Lung (tissue), 12 donors: ENCODE measurements around the gene DPEP2. TPM values are rescaled to one million over a fixed set of nuclear protein-coding genes. Genes with fewer than 3 reads are reported as not detected.
A peak's percentile ranks its signal among the peaks of the same experiment; 100 is the strongest.
"Not testable (repeated sequence)": the region's sequence is repeated elsewhere in the genome, so short reads cannot be mapped to it uniquely, and the experiment has no call there.

Experiments used
- ATAC-seq: fragments of 200-7000 bp; cut with Tn5 transposase; one replicate; pipeline ENCODE4 v1.9.1; 2020; ENCODE audit warnings: moderate number of reproducible peaks; ENCODE audit not compliant: insufficient read depth, low FRiP score
- DNase-seq, 3 donors: peaks; one replicate each; pipeline ENCODE4 v3.0.0-alpha.2; 2013 to 2017
- H3K27ac ChIP-seq, 2 donors: one replicate each; pipeline ENCODE4 v1.5.1; 2013; ENCODE audit warnings: mild to moderate bottlenecking in 2 of 2, moderate library complexity in 2 of 2, control low read depth in 1 of 2, inconsistent platforms in 1 of 2, low read depth in 1 of 2, low read length in 1 of 2
- H3K27me3 ChIP-seq, 3 donors: one replicate each; pipeline ENCODE4 v1.5.1; 2013; ENCODE audit warnings: low read length in 2 of 3; ENCODE audit not compliant: control insufficient read depth in 3 of 3, insufficient read depth in 3 of 3
- H3K36me3 ChIP-seq, 4 donors: one replicate each; pipeline ENCODE4 v1.5.1; 2013; ENCODE audit warnings: low read length in 4 of 4, mild to moderate bottlenecking in 1 of 4, moderate library complexity in 1 of 4; ENCODE audit not compliant: control insufficient read depth in 4 of 4, insufficient read depth in 4 of 4
- H3K4me1 ChIP-seq, 5 donors: one replicate each; pipeline ENCODE4 v1.5.1; 2013; ENCODE audit warnings: low read length in 5 of 5, mild to moderate bottlenecking in 2 of 5, moderate library complexity in 1 of 5; ENCODE audit not compliant: control insufficient read depth in 5 of 5, insufficient read depth in 5 of 5
- H3K4me3 ChIP-seq: one replicate; pipeline ENCODE4 v1.5.1; 2013; ENCODE audit warnings: mild to moderate bottlenecking, control low read depth, moderate library complexity
- H3K9ac ChIP-seq, 2 donors: one replicate each; pipeline ENCODE4 v1.5.1; 2013; ENCODE audit warnings: low read length in 2 of 2, control low read depth in 1 of 2; ENCODE audit not compliant: insufficient read depth in 1 of 2
- H3K9me3 ChIP-seq, 4 donors: one replicate each; pipeline ENCODE4 v1.5.1; 2013; ENCODE audit warnings: low read length in 3 of 4, mild to moderate bottlenecking in 1 of 4, moderate library complexity in 1 of 4; ENCODE audit not compliant: control insufficient read depth in 4 of 4, insufficient read depth in 3 of 4
- WGBS, 2 donors: extraction: QIAGEN DNeasy Blood & Tissue Kit; methylation state at CpG; one replicate each; pipeline ENCODE4 v1.1.7; 2013; 5-methylcytosine and 5-hydroxymethylcytosine counted together
- polyA plus RNA-seq, 2 donors: library from polyadenylated mRNA; stranded (reverse); fragments of 200-250 nt; gene quantifications; one replicate each; pipeline ENCODE4 v1.2.1, GENCODE V29; 2013
- total RNA-seq, 2 donors: library from RNA; depleted of rRNA in 1 of 2; stranded (reverse); fragments of >200 nt in 1 of 2; gene quantifications; one replicate each; pipeline ENCODE4 v1.2.1, GENCODE V29; 2014 to 2021
- TF ChIP-seq, protein P1 (sequence below): IDR thresholded peaks from 2 replicates; pipeline ENCODE4 v1.5.1; 2012; ENCODE audit warnings: mild to moderate bottlenecking; ENCODE audit errors: control extremely low read depth, extremely low read depth
- donor health status: control.
- donor health status: control.
- donor health status: Bipolar disorder and iron deficiency.
- donor health status: healthy.
- donor health status: DM: yes; HTN: yes; CAD: no.

Gene DPEP2
- total and polyA plus RNA-seq, 4 donors = 9.2 to 20.4 (median 12.0) TPM

DNA sequence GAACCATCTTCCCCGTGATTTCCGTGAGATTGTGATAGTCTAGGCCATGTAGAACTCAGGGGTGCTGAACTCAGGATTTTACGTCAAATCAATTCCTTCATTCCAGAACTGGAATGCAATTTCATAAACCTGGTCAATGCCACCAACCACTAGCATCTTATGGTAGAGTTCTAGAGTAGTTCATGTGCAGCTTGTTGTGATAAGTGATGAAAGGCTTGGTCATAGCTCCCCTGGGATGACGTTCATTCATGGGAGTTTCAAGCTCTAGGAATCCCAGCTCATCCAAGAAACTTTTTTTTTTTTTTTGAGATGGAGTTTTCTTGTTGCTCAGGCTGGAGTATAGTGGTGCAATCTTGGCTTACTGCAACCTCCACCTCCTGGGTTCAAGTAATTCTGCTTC, 3.7 kb upstream of the DPEP2 start:
- Histone ChIP-seq H3K4me1 (peaks cover 0 to 10% (median 0%) of the 10 kb centered on the region in 5 donors), H3K9me3 (no peaks in the 10 kb centered on the region), H3K27me3 (no peaks in the 10 kb centered on the region), H3K4me3 (no peak overlapping the region), H3K27ac (no peak overlapping the region), H3K9ac (no peak overlapping the region), H3K36me3 (no peaks in the 10 kb centered on the region)
- TF ChIP-seq, protein P1, sequence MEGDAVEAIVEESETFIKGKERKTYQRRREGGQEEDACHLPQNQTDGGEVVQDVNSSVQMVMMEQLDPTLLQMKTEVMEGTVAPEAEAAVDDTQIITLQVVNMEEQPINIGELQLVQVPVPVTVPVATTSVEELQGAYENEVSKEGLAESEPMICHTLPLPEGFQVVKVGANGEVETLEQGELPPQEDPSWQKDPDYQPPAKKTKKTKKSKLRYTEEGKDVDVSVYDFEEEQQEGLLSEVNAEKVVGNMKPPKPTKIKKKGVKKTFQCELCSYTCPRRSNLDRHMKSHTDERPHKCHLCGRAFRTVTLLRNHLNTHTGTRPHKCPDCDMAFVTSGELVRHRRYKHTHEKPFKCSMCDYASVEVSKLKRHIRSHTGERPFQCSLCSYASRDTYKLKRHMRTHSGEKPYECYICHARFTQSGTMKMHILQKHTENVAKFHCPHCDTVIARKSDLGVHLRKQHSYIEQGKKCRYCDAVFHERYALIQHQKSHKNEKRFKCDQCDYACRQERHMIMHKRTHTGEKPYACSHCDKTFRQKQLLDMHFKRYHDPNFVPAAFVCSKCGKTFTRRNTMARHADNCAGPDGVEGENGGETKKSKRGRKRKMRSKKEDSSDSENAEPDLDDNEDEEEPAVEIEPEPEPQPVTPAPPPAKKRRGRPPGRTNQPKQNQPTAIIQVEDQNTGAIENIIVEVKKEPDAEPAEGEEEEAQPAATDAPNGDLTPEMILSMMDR = no peak
- WGBS, 2 donors = 91 to 95% methylated on average over 4 of the region's 4 CpGs
- DNase-seq (no peak), ATAC-seq (no peak)

DNA sequence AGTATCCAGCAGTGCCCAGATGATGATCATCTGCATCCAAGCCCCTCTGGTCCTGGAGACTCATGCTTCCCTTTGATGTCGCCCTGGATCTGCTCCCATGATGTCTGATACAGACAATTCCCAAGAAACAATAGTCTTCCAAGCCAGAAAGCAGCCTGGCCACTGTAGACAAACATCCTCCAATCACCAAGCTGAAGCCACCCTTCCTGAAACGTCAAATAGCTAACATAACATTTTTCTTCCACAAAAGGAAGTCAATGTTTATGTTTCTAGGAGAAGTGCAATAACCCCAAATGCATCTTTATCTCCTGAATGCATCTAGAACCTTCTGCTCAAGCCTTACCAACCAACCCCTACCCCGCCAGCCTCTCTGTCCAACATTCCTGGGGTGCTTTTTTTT, 1.2 kb upstream of the DPEP2 start:
- Histone ChIP-seq H3K4me3 (no peak overlapping the region), H3K4me1 (peaks cover 0 to 10% (median 0%) of the 10 kb centered on the region in 5 donors), H3K27me3 (no peaks in the 10 kb centered on the region), H3K27ac (peak overlapping the region in 1 of 2 donors; percentile 88), H3K9ac (no peak overlapping the region), H3K9me3 (no peaks in the 10 kb centered on the region), H3K36me3 (no peaks in the 10 kb centered on the region)
- 33 to 44% methylated on average over 3 of the region's 3 CpGs for WGBS, 2 donors
- DNase-seq = peak in 2 of 3 donors; percentile 9 to 44
- TF ChIP-seq, protein P1 = no peak
- no peak for ATAC-seq

GRCh38 chr16:67999985-68000384, 701 bp upstream of the DPEP2 start:
- no peak for DNase-seq
- Histone ChIP-seq H3K4me3 (no peak overlapping the region), H3K36me3 (no peaks in the 10 kb centered on the region), H3K27ac (peak overlapping the region in 1 of 2 donors; percentile 88), H3K27me3 (no peaks in the 10 kb centered on the region), H3K4me1 (peaks cover 0 to 10% (median 0%) of the 10 kb centered on the region in 5 donors), H3K9ac (no peak overlapping the region), H3K9me3 (no peaks in the 10 kb centered on the region)
- 20 to 28% methylated on average over 2 of the region's 2 CpGs for WGBS, 2 donors
- ATAC-seq = no peak
- TF ChIP-seq, protein P1 = no peak

DNA sequence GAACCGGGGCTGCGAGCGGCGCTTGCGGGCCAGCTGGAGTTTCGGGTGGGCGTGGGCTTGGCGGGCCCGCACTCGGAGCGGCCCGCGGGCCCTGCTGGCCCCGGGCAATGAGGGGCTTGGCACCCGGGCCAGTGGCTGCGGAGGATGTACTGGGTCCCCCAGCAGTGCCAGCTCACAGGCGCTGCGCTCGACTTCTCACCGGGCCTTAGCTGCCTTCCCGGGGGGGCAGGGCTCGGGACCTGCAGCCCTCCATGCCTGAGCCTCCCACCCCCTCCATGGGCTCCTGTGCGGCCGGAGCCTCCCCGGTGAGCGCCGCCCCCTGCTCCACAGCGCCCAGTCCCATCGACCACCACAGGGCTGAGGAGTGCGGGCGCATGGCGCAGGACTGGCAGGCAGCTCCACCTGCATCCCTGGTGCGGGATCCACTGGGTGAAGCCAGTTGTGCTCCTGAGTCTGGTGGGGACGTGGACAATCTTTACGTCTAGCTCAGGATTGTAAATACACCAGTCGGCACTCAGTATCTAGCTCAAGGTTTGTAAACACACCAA, 979 bp downstream of the DPEP2 start:
- H3K9me3 ChIP-seq, H3K27ac ChIP-seq, H3K9ac ChIP-seq, DNase-seq, H3K36me3 ChIP-seq, H3K4me1 ChIP-seq, H3K4me3 ChIP-seq, ATAC-seq, H3K27me3 ChIP-seq: not testable (repeated sequence)
- WGBS, 2 donors = 93 to 97% methylated on average over 36 of the region's 36 CpGs
